Stimulated activated CD8-positive, alpha-beta memory T cell treated with anti-CD3 and anti-CD28 coated beads, Interleukin-7, amount 100 ng/mL, for 24 hours (primary cell): ENCODE results near the gene TRAPPC5.
"Not testable (repeated sequence)": the region's sequence is repeated elsewhere in the genome, so short reads cannot be mapped to it uniquely, and the experiment has no call there.

Experiments used
- DNase-seq: peaks from one replicate; pipeline ENCODE4 v3.0.0-alpha.2; 2020; ENCODE audit warnings: low read depth

Gene TRAPPC5

DNA sequence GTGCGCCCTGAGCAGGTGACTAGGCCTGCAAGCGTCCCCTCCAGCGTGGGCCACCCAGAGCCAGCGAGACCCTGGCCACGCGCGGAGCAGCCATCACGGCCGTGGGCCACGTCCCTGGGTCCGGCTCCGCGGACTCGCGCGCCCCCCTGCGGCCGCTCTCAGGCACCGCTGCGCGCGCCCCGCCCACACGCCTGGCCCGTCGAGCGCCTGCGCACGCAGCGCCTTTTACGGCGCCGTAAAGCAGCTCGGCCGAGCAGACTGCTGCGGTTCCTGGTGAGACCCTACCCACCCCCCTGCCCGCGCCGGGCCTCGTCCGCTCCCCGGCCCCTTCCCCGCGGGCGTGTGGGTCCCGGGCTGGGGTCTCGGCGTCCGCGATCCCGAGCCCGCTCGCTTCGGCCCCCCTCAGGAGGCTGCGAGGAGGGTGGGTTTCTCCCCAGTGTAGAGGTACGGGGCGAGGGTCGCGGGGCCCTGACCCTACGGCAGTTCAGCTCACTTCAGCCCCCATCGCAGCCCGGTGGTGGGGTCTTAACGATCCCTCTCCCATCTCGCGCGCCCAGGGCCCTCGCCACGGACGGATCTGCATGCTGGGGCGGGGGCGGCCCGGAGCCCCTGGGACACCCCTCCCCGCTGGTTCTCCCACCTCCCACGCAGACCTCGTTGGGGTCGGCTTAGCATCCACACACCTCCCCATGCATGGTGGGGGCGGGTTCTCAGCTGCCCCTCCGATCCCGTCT is at the start of gene TRAPPC5:
Gene TRAPPC5 (plus strand): TSS at position 228 of the 734 bp plus-strand sequence. CDS start 1,421 bp downstream, outside the sequence.
- DNase-seq, result peak; percentile 68

GRCh38 chr19:7631577-7631976 is 49.1 kb upstream of the TRAPPC5 start:
- DNase-seq, result no peak

GRCh38 chr19:7632340-7633203 is 48.1 kb upstream of the TRAPPC5 start:
- DNase-seq, result no peak

GRCh38 chr19:7633698-7634097 is 46.9 kb upstream of the TRAPPC5 start, which contains the start of gene PCP2:
TSS of gene PCP2 (minus strand) at chr19:7633719. CDS start at chr19:7633457, 262 bp downstream.
- DNase-seq, result no peak

GRCh38 chr19:7635670-7636069 is 45.0 kb upstream of the TRAPPC5 start:
- DNase-seq, result no peak

DNA sequence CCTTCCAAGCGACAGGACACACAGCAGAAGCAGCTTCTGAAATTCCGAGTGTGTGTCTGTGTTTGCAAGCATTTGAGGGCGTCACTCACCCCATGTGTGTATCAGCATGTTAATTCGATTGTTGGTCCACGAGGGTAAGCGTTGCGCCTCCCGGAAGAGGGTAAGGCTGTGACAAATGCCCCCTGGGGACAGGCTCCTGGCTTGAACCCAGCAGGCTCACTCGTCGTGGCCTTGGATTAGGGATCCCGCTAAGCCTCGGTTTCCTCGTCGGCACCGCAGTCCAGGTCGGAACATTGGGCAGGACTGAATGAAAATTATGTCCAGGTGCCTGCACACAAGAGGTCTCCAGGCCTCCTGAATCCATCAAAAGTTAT is 44.3 kb upstream of the TRAPPC5 start:
- no peak for DNase-seq

- DNase-seq, result peak; percentile 85
Measured at GRCh38 chr19:7636691-7637373, 43.8 kb upstream of the TRAPPC5 start, which contains the start of gene STXBP2. TSS of gene STXBP2 (plus strand) at chr19:7637110. CDS start at chr19:7637150, 40 bp downstream.

- DNase-seq, result no peak
Measured at GRCh38 chr19:7637374-7638256, 43.0 kb upstream of the TRAPPC5 start.

DNA sequence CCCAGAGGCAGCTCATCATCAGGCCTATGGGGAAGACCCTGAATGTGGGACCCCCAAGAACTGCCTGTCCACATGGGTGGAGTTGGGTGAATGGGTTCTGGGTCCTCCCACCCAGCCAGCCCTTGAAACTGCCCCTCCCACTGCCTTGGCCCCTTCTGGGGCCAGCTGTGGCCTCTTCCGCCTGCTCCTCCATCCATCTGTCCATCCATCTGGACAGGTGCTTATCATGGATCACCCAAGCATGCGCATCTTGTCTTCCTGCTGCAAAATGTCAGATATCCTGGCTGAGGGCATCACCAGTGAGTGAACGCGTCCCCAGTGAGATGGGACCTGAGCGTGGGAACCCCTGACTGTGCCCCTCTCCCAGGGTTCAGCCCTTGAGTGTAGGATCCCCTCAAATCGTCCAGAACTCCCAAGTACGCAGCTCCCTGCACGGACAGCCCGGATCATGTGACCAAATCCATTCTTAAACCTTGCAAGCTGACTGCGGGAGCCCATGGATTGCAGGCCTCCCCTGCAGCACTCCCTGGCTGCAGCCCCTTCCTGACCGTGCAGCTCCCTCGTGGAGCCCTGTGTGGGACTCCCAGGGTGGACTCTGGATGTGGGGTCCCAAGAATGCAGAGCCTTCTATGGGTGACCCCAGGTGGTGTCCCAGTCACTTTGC is 41.7 kb upstream of the TRAPPC5 start:
- DNase-seq, result no peak

DNA sequence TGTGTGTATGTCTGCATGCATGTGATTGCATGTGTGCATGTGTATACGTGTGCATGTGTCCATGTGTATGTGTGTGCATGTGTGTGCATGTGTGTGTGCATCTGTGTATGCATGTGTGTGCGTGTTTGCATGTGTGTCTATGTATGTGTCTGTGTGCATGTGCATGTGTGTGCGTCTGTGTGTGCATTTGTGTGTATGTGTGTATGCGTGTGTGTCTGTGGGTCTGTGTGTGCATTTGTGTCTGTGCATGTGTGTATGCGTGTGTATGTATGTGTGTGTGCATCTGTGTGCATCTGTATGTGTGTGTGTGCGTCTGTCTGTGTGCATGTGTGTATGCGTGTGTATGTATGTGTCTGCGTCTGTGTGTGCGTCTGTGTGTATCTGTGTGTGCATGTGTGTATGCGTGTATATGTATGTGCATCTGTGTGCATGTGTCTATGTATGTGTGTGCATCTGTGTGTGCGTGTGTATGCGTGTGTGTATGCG is 40.7 kb upstream of the TRAPPC5 start:
- DNase-seq, result no peak

- no peak for DNase-seq
Measured at GRCh38 chr19:7640803-7641202, 39.8 kb upstream of the TRAPPC5 start.

DNA sequence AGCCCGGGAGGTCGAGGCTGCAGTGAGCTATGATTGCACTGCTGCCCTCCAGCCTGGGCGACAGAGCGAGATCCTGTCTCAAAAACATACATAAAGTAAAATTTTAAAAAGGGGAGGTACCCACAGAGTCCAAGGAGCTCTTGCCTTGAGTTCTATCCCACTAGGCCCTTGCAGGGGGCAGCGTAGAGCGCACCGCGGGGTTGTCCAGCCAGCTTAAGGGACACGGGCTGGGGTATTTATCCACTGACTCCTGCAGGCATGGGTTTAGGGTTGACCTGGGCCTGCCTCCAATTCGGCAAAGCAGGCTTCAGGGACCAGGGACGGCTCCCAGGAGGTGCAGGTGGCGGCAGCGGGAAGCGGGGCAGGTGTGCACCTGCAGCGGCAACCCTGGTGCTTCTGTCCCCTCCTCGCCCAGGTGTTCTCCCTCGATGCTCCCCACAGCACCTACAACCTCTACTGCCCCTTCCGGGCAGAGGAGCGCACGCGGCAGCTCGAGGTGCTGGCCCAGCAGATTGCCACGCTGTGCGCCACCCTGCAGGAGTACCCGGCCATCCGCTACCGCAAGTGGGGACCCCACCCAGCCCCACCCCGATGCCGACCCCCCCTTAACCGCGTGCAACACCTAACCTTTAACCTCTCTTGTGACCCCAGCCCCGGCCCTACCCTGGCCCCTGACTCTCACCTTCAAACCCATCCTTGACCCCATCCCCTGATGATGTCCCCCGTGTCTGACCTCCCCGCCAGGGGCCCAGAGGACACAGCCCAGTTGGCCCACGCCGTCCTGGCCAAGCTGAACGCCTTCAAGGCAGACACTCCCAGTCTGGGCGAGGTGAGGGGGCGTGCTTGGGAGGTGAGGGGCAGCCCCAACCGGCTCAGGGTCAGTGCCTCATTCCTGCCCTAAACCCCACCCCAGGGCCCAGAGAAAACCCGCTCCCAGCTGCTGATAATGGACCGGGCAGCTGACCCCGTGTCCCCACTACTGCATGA is 39.0 kb upstream of the TRAPPC5 start:
- no peak for DNase-seq

DNA sequence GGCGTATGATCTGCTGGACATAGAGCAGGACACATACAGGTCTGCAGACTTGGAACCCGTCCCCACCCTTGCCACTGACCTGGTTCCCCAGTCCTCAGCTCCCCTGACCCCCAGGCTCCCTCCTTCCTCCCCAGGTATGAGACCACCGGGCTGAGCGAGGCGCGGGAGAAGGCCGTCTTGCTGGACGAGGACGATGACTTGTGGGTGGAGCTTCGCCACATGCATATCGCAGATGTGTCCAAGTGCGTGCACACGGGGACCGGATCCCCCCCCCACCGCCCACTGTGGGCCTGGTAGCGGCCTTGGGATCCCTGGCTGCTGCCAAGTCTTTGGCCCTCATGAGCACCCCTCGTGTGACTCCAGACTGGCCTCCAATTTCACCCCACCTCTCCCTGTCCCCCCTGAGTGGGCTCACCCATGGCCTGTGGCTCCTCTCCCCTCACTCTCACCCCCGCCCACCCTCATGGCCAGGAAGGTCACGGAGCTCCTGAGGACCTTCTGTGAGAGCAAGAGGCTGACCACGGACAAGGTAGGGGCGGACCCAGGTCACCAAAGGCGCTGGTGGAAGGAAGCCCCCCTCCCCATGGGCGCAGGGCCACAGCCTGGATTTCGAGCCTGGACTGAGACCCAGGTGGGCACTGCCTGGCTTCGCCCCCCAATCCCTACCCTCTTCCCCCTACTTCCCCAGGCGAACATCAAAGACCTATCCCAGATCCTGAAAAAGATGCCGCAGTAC is 38.2 kb upstream of the TRAPPC5 start:
- no peak for DNase-seq

- DNase-seq, result no peak
Measured at GRCh38 chr19:7643031-7643415, 37.6 kb upstream of the TRAPPC5 start.

GRCh38 chr19:7643629-7644549 is 36.7 kb upstream of the TRAPPC5 start:
- not testable (repeated sequence) for DNase-seq

DNA sequence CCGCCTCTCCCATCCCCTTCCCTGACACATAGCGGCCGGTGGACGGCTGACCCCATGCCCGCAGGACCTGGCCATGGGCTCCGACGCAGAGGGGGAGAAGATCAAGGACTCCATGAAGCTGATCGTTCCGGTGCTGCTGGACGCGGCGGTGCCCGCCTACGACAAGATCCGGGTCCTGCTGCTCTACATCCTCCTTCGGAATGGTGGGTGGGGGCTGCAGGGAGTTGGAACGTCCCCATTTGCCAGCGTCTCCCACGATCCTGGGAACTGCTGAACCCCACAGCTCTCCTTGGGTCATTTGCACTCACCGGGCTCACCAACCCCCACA is 36.1 kb upstream of the TRAPPC5 start:
- no peak for DNase-seq

GRCh38 chr19:7645163-7645562 is 35.5 kb upstream of the TRAPPC5 start:
- DNase-seq, result no peak
